Measurements from ENCODE around the gene CHRNA5. TPM values are rescaled to one million over a fixed set of nuclear protein-coding genes. Genes with fewer than 3 reads are reported as not detected.

The CHRNA5 gene
- total and polyA plus RNA-seq, 9 of the 15 experiments (the other 6 are each of a cell fraction or from before 2014, with no cell fraction given), result 2.8 to 16.1 (median 11.4) TPM

DNA sequence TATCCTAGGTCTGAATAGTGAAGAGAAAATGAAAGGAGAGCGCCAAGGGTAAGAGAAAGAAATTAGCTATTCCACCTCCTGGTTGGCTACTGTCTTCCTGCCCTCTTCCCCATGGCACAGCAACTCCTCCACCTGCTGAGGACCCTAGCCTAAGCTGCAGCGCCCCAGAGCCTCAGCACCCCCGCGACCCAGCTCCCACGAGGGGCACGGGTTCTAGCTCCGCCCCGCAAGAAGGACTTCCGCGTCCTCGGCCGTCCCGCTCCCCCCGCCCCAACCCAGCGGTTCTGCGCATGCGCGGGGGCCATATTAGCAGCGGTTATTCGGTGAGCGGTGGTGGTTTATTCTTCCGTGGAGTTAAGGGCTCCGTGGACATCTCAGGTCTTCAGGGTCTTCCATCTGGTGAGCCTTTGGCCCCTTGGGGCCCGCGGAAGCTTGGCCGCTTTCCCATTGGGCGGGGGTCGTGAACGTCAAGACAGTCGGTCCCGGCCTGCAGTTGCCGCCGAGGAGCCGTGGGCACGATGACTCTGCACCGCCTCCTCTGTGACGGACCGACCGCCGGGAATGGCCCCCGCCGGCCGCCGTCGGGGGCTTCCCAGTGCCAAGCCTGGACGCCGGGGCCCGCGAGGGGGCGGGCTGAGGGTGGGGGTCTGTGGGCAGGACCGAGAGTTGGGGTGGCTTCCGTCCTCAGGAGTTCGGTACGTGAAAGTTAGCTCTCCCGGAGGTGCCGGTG, 25.0 kb upstream of the CHRNA5 start, which contains the start of gene PSMA4 (continued):
- TF ChIP-seq, protein P1, sequence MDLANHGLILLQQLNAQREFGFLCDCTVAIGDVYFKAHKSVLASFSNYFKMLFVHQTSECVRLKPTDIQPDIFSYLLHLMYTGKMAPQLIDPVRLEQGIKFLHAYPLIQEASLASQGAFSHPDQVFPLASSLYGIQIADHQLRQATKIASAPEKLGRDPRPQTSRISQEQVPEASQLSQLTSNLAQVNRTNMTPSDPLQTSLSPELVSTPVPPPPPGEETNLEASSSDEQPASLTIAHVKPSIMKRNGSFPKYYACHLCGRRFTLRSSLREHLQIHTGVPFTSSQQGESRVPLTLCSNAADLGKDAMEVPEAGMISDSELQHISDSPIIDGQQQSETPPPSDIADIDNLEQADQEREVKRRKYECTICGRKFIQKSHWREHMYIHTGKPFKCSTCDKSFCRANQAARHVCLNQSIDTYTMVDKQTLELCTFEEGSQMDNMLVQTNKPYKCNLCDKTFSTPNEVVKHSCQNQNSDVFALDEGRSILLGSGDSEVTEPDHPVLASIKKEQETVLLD (IDR thresholded peaks at IDR 0.05), result peak; percentile 99
- TF ChIP-seq FOXP1 (CRISPR knock-in tag; IDR thresholded peaks at IDR 0.05), result no peak
- no peak for TF ChIP-seq RFX7 (CRISPR knock-in tag; IDR thresholded peaks at IDR 0.05)
- TF ChIP-seq, protein P2, sequence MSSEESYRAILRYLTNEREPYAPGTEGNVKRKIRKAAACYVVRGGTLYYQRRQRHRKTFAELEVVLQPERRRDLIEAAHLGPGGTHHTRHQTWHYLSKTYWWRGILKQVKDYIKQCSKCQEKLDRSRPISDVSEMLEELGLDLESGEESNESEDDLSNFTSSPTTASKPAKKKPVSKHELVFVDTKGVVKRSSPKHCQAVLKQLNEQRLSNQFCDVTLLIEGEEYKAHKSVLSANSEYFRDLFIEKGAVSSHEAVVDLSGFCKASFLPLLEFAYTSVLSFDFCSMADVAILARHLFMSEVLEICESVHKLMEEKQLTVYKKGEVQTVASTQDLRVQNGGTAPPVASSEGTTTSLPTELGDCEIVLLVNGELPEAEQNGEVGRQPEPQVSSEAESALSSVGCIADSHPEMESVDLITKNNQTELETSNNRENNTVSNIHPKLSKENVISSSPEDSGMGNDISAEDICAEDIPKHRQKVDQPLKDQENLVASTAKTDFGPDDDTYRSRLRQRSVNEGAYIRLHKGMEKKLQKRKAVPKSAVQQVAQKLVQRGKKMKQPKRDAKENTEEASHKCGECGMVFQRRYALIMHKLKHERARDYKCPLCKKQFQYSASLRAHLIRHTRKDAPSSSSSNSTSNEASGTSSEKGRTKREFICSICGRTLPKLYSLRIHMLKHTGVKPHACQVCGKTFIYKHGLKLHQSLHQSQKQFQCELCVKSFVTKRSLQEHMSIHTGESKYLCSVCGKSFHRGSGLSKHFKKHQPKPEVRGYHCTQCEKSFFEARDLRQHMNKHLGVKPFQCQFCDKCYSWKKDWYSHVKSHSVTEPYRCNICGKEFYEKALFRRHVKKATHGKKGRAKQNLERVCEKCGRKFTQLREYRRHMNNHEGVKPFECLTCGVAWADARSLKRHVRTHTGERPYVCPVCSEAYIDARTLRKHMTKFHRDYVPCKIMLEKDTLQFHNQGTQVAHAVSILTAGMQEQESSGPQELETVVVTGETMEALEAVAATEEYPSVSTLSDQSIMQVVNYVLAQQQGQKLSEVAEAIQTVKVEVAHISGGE (CRISPR knock-in tag; IDR thresholded peaks at IDR 0.05), result peak in 1 of 3 experiments; percentile 57; a peak in 1 of 6 replicates
- peak; percentile 50 for TF ChIP-seq BHLHE40 (IDR thresholded peaks at IDR 0.05; ENCODE audit: low read length)
- no peak for TF ChIP-seq HNRNPH1 (optimal IDR thresholded peaks at IDR 0.05; ENCODE audit: low read depth, low read length)
- peak; percentile 50; the same call in 1 of the 2 replicates for TF ChIP-seq ZKSCAN1 (IDR thresholded peaks at IDR 0.05; ENCODE audit: low read depth, low read length)
- no peak for TF ChIP-seq OTX1 (CRISPR knock-in tag; IDR thresholded peaks at IDR 0.05)
- TF ChIP-seq RCOR1 (IDR thresholded peaks at IDR 0.05; ENCODE audit: borderline replicate concordance in 1 of 2, low read depth in 2 of 2, low read length in 2 of 2), result no peak
- TF ChIP-seq CXXC5 (CRISPR knock-in tag; IDR thresholded peaks at IDR 0.05), result peak; percentile 75
- TF ChIP-seq, protein P3, sequence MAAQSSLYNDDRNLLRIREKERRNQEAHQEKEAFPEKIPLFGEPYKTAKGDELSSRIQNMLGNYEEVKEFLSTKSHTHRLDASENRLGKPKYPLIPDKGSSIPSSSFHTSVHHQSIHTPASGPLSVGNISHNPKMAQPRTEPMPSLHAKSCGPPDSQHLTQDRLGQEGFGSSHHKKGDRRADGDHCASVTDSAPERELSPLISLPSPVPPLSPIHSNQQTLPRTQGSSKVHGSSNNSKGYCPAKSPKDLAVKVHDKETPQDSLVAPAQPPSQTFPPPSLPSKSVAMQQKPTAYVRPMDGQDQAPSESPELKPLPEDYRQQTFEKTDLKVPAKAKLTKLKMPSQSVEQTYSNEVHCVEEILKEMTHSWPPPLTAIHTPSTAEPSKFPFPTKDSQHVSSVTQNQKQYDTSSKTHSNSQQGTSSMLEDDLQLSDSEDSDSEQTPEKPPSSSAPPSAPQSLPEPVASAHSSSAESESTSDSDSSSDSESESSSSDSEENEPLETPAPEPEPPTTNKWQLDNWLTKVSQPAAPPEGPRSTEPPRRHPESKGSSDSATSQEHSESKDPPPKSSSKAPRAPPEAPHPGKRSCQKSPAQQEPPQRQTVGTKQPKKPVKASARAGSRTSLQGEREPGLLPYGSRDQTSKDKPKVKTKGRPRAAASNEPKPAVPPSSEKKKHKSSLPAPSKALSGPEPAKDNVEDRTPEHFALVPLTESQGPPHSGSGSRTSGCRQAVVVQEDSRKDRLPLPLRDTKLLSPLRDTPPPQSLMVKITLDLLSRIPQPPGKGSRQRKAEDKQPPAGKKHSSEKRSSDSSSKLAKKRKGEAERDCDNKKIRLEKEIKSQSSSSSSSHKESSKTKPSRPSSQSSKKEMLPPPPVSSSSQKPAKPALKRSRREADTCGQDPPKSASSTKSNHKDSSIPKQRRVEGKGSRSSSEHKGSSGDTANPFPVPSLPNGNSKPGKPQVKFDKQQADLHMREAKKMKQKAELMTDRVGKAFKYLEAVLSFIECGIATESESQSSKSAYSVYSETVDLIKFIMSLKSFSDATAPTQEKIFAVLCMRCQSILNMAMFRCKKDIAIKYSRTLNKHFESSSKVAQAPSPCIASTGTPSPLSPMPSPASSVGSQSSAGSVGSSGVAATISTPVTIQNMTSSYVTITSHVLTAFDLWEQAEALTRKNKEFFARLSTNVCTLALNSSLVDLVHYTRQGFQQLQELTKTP (IDR thresholded peaks at IDR 0.05; ENCODE audit: low read depth in 1 of 2, partially characterized antibody in 2 of 2), result peak in 1 of 2 experiments; percentile 56
- TF ChIP-seq, protein P4, sequence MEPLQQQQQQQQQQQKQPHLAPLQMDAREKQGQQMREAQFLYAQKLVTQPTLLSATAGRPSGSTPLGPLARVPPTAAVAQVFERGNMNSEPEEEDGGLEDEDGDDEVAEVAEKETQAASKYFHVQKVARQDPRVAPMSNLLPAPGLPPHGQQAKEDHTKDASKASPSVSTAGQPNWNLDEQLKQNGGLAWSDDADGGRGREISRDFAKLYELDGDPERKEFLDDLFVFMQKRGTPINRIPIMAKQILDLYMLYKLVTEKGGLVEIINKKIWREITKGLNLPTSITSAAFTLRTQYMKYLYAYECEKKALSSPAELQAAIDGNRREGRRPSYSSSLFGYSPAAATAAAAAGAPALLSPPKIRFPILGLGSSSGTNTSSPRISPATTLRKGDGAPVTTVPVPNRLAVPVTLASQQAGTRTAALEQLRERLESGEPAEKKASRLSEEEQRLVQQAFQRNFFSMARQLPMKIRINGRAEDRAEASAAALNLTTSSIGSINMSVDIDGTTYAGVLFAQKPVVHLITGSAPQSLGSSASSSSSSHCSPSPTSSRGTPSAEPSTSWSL (CRISPR knock-in tag; IDR thresholded peaks at IDR 0.05; ENCODE audit: borderline replicate concordance), result no peak
- TF ChIP-seq ZSCAN29 (IDR thresholded peaks at IDR 0.05), result no peak
- TF ChIP-seq FOXK1 (CRISPR knock-in tag; IDR thresholded peaks at IDR 0.05; ENCODE audit: borderline replicate concordance), result no peak

All from K562 (cell line).